ENCODE results near the gene ZSCAN5C. TPM values are rescaled to one million over a fixed set of nuclear protein-coding genes. Genes with fewer than 3 reads are reported as not detected.

Gene ZSCAN5C
- total RNA-seq, 2 experiments from 2014 or later = not detected

GRCh38 chr19:56253737-56254136 lies 51.7 kb downstream of the ZSCAN5C start:
- H3K36me3 Mint-ChIP-seq = no peaks in the 10 kb centered on the region
- H3K9me3 Mint-ChIP-seq (ENCODE audit: low read depth) = no peaks in the 10 kb centered on the region
- no peaks in the 10 kb centered on the region for H3K4me1 Mint-ChIP-seq
- H3K4me3 Mint-ChIP-seq = no peak overlapping the region
- DNase-seq (no peak), ATAC-seq (no peak)
- CTCF ChIA-PET = interaction anchor here (0.7 to 6.3 kb wide), 26 partner anchors 12 to 218 kb away, joined by 3 to 91 read pairs (median 4); partner anchors contain the start of gene ZNF444
- no peak overlapping the region for H3K27ac Mint-ChIP-seq
- no peaks in the 10 kb centered on the region for H3K27me3 Mint-ChIP-seq

- Mint-ChIP-seq H3K36me3 (no peaks in the 10 kb centered on the region), H3K27me3 (no peaks in the 10 kb centered on the region), H3K9me3 (ENCODE audit: low read depth) (no peaks in the 10 kb centered on the region), H3K27ac (no peak overlapping the region), H3K4me1 (no peaks in the 10 kb centered on the region), H3K4me3 (no peak overlapping the region)
- DNase-seq = no peak
- CTCF ChIA-PET = interaction anchor here (1.5 kb wide), 1 partner anchor 75 kb away, joined by 3 read pairs; no protein-coding TSS in a partner anchor
- ATAC-seq = no peak
Measured at GRCh38 chr19:56258272-56258671, 56.2 kb downstream of the ZSCAN5C start.

Other genes with a start within 250 kb of the ZSCAN5C start
- not detected for gene NLRP5, start 215.5 kb upstream of the ZSCAN5C start, total RNA-seq
- 10 to 100 TPM; 34.7 to 36.7 TPM for gene ZNF787, start 81.0 kb upstream of the ZSCAN5C start, total RNA-seq
- 10 to 100 TPM; 29.3 to 32.5 TPM for gene ZNF444, start 61.0 kb upstream of the ZSCAN5C start, total RNA-seq
- gene GALP, start 26.3 kb upstream of the ZSCAN5C start, total RNA-seq = not detected
- gene ZSCAN5B, start 4.5 kb upstream of the ZSCAN5C start, total RNA-seq = not detected
- gene EDDM13, start 70.5 kb downstream of the ZSCAN5C start, total RNA-seq = under 1 TPM in 1 of 2 experiments, not detected in 1; 0.67 TPM
- 1 to 10 TPM; 5.9 to 8.6 TPM for gene ZSCAN5A, start 112.6 kb downstream of the ZSCAN5C start, total RNA-seq
- 1 to 10 TPM; 1.9 to 3.3 TPM for gene ZNF582, start 191.3 kb downstream of the ZSCAN5C start, total RNA-seq
- 1 to 10 TPM; 3.5 to 3.6 TPM for gene ZNF583, start 202.1 kb downstream of the ZSCAN5C start, total RNA-seq

Data from activated CD8-positive, alpha-beta memory T cell treated with anti-CD3 and anti-CD28 coated beads, Interleukin-2, amount 10 ng/mL, durations not matched to agents 7 days and 5 days (primary cell).